ENCODE results near the gene ASB17.

GRCh38 chr1:75953461-75953860 is 21.3 kb upstream of the ASB17 start:
- no peak for TF ChIP-seq CTCF (IDR thresholded peaks at IDR 0.05; ENCODE audit: insufficient read depth, low read depth, low read length)
- TF ChIP-seq EZH2 (IDR thresholded peaks at IDR 0.05; ENCODE audit: insufficient read depth, low read length): no peak

Measured in astrocyte (in vitro differentiated cells and primary cell).